ENCODE results near the gene NAT10.

DNA sequence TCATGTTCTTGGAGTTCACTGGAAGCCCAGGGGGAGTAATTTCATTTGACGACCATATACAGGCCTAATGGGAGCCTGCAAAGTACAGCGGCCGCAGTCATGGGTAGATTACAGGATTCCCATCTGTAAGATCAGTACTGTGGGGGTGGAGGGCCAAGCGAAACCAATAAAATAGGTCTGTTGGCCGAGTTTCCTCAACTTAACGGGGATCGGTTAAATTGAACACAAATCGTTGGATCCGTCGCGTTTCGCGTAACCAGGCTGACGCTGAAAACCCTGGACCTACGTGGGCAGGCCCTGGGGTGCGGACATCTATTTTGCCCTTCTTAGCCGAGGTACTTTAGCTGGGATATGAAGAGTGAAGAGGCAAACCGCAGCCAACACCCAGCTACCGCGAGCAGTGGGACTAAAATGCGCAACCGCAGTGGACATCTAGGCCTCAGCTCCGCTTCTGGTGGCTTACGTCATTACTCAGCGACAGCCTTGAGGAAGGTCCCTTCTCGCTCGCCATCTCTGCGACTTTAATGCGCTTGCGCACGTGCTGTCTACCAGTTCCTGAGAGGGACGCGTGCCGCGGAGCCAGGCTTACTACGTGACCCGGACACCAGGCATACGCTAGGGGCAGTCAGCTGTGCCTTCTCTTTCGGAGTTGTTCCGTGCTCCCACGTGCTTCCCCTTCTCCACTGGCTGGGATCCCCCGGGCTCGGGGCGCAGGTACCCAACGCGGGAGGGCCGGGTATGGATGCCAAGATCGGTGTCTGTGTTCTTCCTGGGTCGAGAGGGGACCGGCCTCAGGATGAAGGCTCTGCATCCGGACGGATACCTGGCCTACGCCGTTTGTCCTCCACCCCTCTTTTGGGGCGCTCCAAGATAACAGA is at the start of gene NAT10:
- TF ChIP-seq, protein P1, sequence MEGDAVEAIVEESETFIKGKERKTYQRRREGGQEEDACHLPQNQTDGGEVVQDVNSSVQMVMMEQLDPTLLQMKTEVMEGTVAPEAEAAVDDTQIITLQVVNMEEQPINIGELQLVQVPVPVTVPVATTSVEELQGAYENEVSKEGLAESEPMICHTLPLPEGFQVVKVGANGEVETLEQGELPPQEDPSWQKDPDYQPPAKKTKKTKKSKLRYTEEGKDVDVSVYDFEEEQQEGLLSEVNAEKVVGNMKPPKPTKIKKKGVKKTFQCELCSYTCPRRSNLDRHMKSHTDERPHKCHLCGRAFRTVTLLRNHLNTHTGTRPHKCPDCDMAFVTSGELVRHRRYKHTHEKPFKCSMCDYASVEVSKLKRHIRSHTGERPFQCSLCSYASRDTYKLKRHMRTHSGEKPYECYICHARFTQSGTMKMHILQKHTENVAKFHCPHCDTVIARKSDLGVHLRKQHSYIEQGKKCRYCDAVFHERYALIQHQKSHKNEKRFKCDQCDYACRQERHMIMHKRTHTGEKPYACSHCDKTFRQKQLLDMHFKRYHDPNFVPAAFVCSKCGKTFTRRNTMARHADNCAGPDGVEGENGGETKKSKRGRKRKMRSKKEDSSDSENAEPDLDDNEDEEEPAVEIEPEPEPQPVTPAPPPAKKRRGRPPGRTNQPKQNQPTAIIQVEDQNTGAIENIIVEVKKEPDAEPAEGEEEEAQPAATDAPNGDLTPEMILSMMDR (IDR thresholded peaks at IDR 0.05; ENCODE audit: poor library complexity, severe bottlenecking): peak; percentile 58
- TF ChIP-seq, protein P2, sequence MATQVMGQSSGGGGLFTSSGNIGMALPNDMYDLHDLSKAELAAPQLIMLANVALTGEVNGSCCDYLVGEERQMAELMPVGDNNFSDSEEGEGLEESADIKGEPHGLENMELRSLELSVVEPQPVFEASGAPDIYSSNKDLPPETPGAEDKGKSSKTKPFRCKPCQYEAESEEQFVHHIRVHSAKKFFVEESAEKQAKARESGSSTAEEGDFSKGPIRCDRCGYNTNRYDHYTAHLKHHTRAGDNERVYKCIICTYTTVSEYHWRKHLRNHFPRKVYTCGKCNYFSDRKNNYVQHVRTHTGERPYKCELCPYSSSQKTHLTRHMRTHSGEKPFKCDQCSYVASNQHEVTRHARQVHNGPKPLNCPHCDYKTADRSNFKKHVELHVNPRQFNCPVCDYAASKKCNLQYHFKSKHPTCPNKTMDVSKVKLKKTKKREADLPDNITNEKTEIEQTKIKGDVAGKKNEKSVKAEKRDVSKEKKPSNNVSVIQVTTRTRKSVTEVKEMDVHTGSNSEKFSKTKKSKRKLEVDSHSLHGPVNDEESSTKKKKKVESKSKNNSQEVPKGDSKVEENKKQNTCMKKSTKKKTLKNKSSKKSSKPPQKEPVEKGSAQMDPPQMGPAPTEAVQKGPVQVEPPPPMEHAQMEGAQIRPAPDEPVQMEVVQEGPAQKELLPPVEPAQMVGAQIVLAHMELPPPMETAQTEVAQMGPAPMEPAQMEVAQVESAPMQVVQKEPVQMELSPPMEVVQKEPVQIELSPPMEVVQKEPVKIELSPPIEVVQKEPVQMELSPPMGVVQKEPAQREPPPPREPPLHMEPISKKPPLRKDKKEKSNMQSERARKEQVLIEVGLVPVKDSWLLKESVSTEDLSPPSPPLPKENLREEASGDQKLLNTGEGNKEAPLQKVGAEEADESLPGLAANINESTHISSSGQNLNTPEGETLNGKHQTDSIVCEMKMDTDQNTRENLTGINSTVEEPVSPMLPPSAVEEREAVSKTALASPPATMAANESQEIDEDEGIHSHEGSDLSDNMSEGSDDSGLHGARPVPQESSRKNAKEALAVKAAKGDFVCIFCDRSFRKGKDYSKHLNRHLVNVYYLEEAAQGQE (IDR thresholded peaks at IDR 0.05; ENCODE audit: borderline replicate concordance): peak; percentile 85

Measured in neural cell (in vitro differentiated cells).